Femur (tissue), 1 donor: Measurements from ENCODE around the gene SLC22A13.
"Not testable (repeated sequence)": the region's sequence is repeated elsewhere in the genome, so short reads cannot be mapped to it uniquely, and the experiment has no call there.

Experiments
- DNase-seq: peaks from one replicate; pipeline ENCODE4 v3.0.0-alpha.2; 2017

The SLC22A13 gene

DNA sequence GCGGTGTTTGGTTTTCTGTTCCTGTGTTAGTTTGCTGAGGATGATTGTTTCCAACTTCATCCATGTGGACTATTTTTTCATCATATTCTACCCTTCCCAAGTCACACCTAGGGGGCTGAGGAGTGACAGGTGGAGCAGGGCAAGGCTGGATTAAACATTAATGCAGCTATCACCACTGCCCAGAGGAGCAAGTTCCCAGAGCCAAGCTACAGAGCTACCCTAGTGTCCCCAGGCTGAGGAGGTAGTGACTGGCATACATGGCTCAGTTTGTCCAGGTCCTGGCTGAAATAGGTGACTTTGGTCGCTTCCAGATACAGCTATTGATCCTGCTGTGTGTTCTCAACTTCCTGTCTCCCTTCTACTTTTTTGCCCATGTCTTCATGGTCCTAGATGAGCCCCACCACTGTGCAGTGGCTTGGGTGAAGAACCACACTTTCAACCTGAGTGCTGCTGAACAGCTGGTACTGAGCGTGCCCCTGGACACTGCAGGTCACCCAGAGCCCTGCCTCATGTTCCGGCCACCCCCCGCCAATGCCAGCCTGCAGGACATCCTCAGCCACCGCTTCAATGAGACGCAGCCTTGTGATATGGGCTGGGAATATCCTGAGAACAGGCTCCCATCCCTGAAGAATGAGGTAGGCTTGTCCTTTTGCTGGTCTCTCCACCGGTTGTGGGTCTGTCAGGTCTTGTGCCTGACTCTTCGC lies at the start of gene SLC22A13:
TSS of gene SLC22A13 (plus strand) at position 209 of the 704 bp plus-strand sequence. CDS start at position 258, 49 bp downstream.
- no peak for DNase-seq

DNA sequence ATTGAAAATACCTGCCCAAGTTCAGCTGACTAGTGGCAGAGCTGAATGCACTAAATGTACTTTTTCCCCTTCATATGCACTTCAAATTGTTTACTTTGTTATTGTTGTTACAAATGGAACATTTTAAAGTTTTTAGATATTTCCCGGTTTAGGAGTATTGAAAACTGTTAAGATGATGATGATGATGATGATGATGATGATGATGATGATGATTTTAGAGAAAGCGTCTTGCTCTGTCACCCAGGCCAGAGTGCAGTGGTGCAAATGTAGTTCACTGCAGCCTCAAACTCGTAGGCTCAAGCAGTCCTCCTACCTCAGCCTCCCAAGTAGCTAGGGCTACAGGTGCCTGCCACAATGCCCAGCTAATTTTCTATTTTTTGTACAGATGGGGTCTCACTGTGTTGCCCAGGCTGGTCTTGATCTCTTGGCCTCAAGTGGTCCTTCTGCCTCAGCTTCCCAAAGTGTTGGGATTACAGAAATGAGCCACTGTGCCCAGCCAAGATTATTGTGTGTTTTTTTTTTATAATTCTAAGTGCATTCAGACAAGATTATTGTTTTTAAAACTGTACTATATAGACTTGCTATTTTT lies 45.9 kb upstream of the SLC22A13 start:
- no peak for DNase-seq

GRCh38 chr3:38221005-38221404 lies 44.6 kb upstream of the SLC22A13 start:
- DNase-seq: no peak

DNA sequence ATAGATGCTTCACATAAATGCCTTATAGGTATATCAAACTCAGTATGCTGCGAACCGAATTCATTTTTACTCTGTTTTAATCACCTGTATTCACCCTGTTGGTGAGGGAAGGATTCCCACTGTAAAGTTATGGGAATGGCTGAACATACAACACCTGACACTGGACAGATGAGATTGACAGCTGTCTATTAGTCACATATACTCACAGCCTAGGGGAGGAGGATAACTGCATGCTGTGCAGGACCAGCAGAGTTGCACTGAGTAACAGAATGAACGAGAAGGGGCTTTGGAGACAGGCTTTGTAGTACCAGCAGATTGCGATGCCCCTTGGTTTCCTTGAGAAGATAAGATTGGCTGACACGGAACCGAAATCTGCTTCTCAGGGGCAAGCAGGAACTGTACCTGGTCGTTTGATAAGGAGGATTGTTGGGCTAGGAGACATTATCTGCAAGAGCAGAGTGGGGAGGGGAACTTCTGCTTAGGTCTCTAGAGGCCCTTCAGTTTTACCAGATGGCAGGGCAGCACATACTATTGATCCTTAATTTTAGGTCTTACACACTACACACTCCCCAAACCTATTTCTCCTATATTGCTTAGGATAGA lies 43.5 kb upstream of the SLC22A13 start:
- no peak for DNase-seq

GRCh38 chr3:38224357-38224756 lies 41.3 kb upstream of the SLC22A13 start:
- no peak for DNase-seq

DNA sequence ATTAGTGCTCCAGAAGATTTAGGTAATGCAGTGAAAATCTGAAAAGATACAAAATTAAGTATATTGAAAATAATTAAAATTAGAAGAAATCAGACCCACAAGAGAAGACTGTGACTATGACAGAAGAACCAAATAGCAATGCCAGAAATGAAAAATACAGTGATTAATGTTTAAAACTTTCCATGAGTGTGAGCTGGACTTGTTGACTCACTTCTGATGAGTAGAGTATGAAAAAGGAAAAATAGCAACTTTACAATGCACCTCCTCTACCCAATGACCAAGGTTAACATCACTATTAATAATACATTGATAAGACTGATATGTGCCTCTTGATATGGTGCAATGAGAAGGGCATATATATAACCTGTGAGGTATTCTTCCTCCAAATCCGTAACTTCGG lies 39.3 kb upstream of the SLC22A13 start:
- no peak for DNase-seq

DNA sequence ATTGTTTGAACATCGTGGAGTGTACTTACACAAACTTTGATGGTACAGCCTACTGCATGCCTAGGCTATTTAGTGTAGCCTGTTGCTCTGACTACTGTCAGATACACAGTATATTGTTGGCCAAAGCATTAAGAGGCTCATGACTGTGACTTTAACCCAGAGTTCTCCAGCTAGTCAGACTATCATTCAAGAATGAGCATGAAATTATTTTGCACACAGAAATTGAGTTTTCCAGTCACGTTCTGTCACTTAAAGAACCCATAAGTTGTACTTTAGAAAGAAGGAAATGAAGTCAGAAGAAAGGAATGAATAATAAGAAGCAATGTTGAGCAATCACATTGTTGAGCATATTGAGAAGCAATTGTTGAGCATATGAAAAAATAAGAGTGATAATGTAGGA lies 37.6 kb upstream of the SLC22A13 start:
- no peak for DNase-seq

- no peak for DNase-seq
Measured at GRCh38 chr3:38229036-38229435, 36.6 kb upstream of the SLC22A13 start.

DNA sequence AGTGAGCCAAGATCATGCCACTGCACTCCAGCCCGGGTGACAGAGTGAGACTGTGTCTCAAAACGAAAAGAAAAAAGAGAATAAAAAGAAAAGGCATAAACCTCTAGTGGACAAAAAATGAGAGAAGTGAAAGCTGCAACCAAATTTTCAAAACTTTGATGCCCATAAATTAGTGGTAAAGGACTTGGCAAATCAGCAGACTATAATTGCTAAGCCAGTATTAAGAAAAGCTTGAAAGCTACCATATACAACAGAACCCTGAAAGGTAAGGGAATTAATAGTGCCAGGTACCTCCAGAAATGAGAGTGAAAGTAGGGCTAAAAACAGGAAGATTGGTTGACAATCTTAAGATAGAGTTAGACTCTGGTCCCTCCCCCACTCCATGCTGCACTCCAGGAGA lies 32.9 kb upstream of the SLC22A13 start:
- DNase-seq: no peak

DNA sequence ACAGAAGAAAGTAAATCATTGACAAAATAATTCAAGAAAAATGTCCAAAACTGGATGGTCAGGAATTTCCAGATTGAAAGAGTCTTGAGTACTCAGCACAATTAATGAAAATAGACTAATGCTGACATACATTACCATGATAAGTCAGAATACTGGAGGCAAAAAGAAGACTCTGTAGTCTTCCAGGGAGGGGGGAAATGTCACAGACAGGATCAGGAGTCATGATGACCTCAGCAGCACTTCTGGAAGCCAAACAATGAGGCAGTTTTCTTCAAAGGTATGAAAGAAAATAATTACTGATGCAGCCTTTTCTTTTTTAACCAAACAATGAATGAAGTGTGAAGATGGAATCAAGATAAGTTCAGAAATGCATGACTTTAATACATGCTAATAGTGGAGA lies 30.1 kb upstream of the SLC22A13 start:
- DNase-seq: no peak

DNA sequence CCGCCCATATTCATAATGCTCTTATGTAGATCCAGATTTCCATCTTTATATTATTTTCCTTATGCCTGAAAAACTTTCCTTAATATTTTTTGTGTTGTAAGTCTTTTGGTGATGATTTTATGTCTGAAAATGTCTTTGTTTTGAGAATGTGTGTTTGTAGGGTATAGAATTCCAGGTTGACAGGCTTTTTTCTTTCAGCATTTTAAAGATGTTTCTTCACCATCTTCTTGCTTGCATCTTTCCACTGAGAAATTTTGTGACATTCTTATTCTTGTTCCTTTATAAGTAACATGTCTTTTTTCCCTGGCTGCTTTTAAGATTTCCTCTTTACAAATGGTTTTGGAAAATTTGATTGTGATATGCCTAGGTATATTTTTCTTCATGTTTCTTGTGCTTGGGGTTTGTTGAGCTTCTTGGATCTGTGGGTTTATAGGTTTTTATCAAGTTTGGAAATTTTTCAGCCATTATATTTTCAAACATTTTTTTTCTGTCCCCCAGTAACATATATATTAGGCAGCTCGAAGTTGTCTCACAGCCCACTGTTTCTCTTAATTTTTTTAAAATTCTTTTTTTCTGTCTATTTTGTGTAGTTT lies 27.1 kb upstream of the SLC22A13 start:
- DNase-seq: no peak

DNA sequence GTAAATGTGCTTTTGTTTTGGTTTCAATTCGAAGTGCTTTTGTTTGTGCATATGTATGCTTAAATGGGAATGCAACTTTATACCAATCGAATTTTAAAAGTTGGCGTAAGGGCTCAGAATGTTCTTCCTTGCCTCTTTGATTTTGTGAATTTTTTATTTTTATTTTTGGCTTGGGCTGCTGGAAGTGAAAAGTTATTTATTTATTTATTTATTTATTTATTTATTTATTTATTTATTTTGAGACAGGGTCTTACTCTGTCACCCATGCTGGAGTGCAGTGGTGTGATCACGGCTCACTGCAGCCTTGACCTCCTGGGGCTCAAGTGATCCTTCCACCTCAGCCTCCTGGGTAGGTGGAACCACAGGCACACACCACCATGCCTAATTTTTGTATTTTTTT lies 22.8 kb upstream of the SLC22A13 start:
- DNase-seq: not testable (repeated sequence)

- no peak for DNase-seq
Measured at GRCh38 chr3:38245930-38246329, 19.7 kb upstream of the SLC22A13 start.

DNA sequence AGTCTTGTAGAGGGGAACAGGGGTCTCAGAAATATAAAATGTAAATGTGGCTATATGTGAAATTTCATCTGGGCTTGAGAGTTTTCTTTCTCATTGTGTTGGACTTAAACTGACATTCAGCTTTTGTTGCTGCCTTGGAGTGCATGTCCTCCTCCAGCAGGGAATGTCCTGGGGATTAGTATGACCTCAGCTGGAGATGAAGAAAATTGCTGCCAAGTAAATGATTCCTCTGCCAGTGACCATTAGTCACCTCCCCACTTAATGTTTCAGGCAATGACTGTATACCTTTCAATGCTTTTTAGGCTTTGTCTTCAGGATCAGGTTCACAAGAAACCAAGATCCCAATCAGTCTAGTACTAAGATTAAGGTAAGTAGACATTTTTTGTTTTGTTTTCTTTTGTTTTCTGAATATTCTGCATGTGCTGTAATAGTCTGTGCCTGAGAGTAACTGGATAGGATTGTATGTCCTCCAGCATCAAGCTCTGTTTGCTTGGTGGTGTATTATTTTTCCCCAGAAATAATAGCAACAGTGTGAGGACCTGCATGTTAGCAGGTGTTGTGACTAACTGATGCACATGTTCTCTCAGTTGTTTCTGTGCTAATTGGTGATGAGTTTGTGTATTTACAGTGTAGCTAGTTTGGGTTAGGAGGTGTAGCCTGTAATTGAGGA lies 18.1 kb upstream of the SLC22A13 start:
- DNase-seq: no peak

- DNase-seq: no peak
Measured at GRCh38 chr3:38250198-38250597, 15.4 kb upstream of the SLC22A13 start.

GRCh38 chr3:38251197-38251596 lies 14.4 kb upstream of the SLC22A13 start:
- no peak for DNase-seq

GRCh38 chr3:38253704-38254103 lies 11.9 kb upstream of the SLC22A13 start:
- DNase-seq: no peak

DNA sequence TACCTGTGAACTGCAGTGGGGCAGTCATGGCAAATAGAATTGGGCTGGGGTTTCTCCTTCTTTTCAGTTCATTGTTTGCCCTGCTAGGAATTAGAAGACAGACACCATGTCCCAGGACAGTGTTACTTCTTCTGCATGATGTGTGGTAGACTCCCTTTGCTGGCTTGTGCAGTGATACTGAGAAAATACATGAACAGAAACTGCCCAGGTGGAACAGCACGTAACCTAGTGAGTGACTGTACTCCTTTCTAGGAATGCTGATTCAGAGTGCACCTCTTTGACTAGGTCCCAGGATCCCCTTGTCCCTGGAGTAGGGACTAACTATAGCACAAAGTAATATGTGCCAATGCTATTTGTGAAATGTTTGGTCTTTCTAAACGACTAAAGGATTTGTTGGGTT lies 10.7 kb upstream of the SLC22A13 start:
- DNase-seq: no peak

GRCh38 chr3:38255627-38256026 lies 10.0 kb upstream of the SLC22A13 start:
- no peak for DNase-seq

DNA sequence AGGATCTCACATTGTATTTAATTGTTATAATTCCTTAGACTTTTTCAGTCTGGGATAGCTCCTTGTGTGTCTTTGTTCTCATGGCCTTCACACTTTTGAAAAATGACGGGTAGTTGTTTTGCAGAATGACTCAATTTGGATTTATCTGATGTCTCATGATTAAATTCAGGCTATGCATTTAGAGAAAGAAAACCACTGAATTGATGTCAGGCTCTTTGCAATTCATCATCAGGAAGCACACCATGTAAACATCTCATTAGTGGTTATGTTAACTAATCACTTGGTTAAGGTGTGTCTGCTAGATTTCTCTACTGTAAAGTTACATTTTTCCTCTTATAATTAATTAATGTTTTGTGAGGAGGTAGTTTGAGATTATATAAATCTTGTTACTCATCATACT lies 8.0 kb upstream of the SLC22A13 start:
- no peak for DNase-seq

GRCh38 chr3:38260474-38260873 lies 5.1 kb upstream of the SLC22A13 start:
- no peak for DNase-seq

DNA sequence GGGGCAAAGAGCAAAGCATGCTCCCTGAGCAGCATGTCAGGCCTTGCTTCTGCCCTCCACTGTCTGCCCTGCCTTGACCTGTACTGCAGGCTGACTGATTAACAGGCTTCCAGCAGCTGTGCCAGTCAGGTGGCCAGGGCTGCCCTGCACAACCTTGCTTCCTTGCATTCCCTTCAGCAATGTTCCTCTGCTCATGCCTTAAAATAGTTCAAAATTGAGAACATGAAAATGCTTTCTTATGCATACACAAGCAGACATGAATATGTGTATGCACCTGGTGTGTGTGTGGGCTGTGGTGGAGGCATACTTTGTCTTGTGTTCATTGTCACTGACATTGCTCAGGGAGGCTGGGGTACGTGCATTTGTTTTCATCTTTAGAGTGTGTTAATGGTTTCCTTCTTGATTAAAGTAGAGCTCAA lies 1.2 kb upstream of the SLC22A13 start:
- DNase-seq: no peak

- no peak for DNase-seq
Measured at GRCh38 chr3:38264779-38265178, 833 bp upstream of the SLC22A13 start.

DNA sequence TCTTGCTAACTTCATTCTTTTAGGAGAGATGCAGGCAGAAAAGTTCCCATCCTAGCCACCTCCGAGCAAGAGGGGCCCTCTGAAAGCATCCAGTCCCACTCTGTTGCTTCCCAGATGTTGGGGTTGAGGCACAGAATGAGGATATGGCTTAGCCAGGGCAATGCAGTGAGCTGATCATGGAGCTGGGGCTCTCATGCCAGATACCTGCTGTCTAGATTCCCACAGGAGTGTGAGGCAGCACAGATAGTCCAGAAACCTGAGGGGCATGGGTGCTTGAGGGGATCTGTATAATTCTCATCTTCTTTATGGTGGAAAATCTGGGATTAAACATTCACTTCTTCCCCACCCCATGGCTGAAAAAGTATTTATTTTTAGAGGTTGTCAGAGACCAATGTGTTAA lies 1.2 kb downstream of the SLC22A13 start:
- DNase-seq: no peak
